K562 (cell line): ENCODE measurements around the gene RAD1. TPM values are rescaled to one million over a fixed set of nuclear protein-coding genes. Genes with fewer than 3 reads are reported as not detected.

Experiments
- ARNT ChIP-seq, 2 experiments: fragments of 450-650 bp; IDR thresholded peaks; 2 replicates each; pipeline ENCODE4 v1.6.1; 2016; ENCODE audit warnings: mild to moderate bottlenecking in 1 of 2
- CUX1 ChIP-seq: fragments of 200-800 bp; sonication (Bioruptor generic); IDR thresholded peaks from 2 replicates; pipeline ENCODE4 v1.6.1; 2016; ENCODE audit warnings: missing genetic modification characterization, missing compliant biosample characterization
- HNRNPK ChIP-seq: fragments of 200-400 bp; formaldehyde crosslinking; IDR thresholded peaks from one replicate; pipeline ENCODE4 v1.6.1; 2018; ENCODE audit warnings: mild to moderate bottlenecking, low read depth, low read length; ENCODE audit not compliant: poor library complexity, severe bottlenecking
- JUND ChIP-seq, 2 experiments: IDR thresholded peaks; 2 replicates in 1 of 2; 3 replicates in 1 of 2; pipeline ENCODE4 v1.6.1; 2011; ENCODE audit warnings: borderline replicate concordance in 2 of 2, low read depth in 2 of 2, low read length in 2 of 2, improper control_type of control experiment in 1 of 2, missing biosample characterization in 1 of 2, missing genetic modification characterization in 1 of 2, missing genetic modification reagents in 1 of 2
- REST ChIP-seq, 2 experiments: fragments of 450-650 bp; formaldehyde crosslinking in 1 of 2; IDR thresholded peaks; 2 replicates each; pipeline versions ENCODE4 v1.4.0 to v1.6.1; 2014 to 2020; ENCODE audit warnings: mild to moderate bottlenecking in 2 of 2, borderline replicate concordance in 1 of 2, low read depth in 1 of 2
- ZBED1 ChIP-seq: IDR thresholded peaks from 2 replicates; pipeline ENCODE4 v1.6.1; 2014
- ZBTB1 ChIP-seq: sonication (generic); formaldehyde crosslinking; IDR thresholded peaks from 2 replicates; pipeline ENCODE4 v1.8.1; 2023; ENCODE audit warnings: missing genetic modification reagents, low read depth, mild to moderate bottlenecking, borderline replicate concordance
- polyA plus RNA-seq, 8 experiments: library from polyadenylated mRNA; depleted of rRNA in 4 of 8; stranded (reverse) in 5 of 8; unstranded in 3 of 8; fragments of >200 nt; fragmentation: Nextera tagmentation in 2 of 8; fragmentation: Illumina TruSeq in 1 of 8; extraction: Ambion mirVana in 2 of 8; extraction: Trizol in 1 of 8; gene quantifications; 2 replicates each; pipeline versions ENCODE4 v1.2.1 to v1.2.3, GENCODE V29; 2011 to 2014; ENCODE audit warnings: inconsistent platforms in 1 of 8, missing spikeins in 1 of 8
- total RNA-seq, 7 experiments: library from RNA; depleted of rRNA in 6 of 7; stranded (reverse); fragments of >200 nt in 6 of 7; fragmentation: Illumina TruSeq in 2 of 7; extraction: Trizol in 2 of 7; gene quantifications; 2 replicates each; pipeline versions ENCODE4 v1.2.1 to v1.2.3, GENCODE V29; 2011 to 2021; ENCODE audit warnings: low replicate concordance in 1 of 7

RAD1 gene
- total and polyA plus RNA-seq, 9 of the 15 experiments (the other 6 are each of a cell fraction or from before 2014, with no cell fraction given): 44.5 to 148 (median 60.8) TPM

DNA sequence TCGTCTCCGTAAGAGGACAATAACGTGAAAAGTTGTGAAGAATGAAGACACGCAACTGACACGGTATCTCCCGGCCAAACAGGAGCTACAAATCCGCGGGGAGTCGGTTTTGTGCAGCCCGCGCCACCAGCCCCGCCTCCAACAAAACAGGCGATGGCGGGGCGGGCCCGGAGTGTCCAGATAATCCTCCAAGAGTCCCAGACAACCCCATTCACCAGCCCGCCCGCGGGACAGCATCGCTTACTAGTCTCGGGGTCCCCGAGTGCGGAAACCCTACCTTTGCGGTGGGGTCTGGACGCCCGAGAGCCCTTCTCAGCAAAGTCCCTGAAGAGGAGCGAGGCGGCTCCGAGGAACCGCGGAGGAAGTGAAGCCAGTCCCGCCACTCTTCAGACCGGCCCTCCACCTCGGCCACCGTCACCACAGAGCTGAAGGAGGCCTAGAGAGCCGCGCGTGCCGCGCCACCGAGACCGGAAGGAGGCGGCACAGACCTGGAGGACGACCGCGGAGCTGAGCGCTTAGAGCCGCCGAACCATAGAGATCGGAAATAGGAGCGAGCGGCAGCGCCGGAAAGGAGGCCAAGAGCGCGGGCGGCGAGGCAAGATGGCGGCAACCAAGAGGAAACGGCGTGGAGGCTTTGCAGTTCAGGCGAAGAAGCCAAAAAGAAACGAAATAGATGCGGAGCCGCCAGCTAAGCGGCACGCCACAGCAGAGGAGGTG lies at the start of gene RAD1, which contains the start of gene BRIX1 (continued):
- TF ChIP-seq CUX1 (CRISPR knock-in tag) (no peak), ZBTB1 (CRISPR knock-in tag) (peak; percentile 94; the same call in 1 of the 2 replicates), JUND (IDR thresholded peaks at IDR 0.05; ENCODE audit: borderline replicate concordance, low read depth, low read length) (peak; percentile 73; the same call in 1 of the 2 replicates), JUND (tag; IDR thresholded peaks at IDR 0.05; ENCODE audit: borderline replicate concordance, low read depth, low read length) (no peak; the same call in 2 of the 3 replicates), HNRNPK (no peak), ARNT (IDR thresholded peaks at IDR 0.05) (peak; percentile 28 to 65; a peak in 2 of 4 replicates), ZBED1 (no peak), REST (IDR thresholded peaks at IDR 0.05; ENCODE audit: borderline replicate concordance) (peak; percentile 87), REST (CRISPR knock-in tag; IDR thresholded peaks at IDR 0.05; ENCODE audit: low read depth) (0 out of 2 replicates have a peak, but pooled peaks have one; percentile 11)
